ENCODE data around the gene TOMM7.

The TOMM7 gene

GRCh38 chr7:22822486-22823141 is at the start of gene TOMM7:
TOMM7 (minus strand) TSS chr7:22822849; CDS start chr7:22822779, 70 bp downstream.
- DNase-seq: peak; percentile 95 to 99 (median 98)

- DNase-seq: no peak
These were observed 49.6 kb upstream of the TOMM7 start for GRCh38 chr7:22872096-22872807.

- no peak for DNase-seq
These were observed 49.0 kb upstream of the TOMM7 start for GRCh38 chr7:22871661-22872060.

- DNase-seq: no peak
These were observed 45.9 kb upstream of the TOMM7 start for GRCh38 chr7:22868509-22868908.

- no peak for DNase-seq
These were observed 44.9 kb upstream of the TOMM7 start for GRCh38 chr7:22867589-22867988.

GRCh38 chr7:22867003-22867402 is 44.4 kb upstream of the TOMM7 start:
- DNase-seq: no peak

- DNase-seq: no peak
These were observed 42.9 kb upstream of the TOMM7 start for GRCh38 chr7:22865602-22865960.

- DNase-seq: no peak
These were observed 42.4 kb upstream of the TOMM7 start for GRCh38 chr7:22864855-22865601.

- no peak for DNase-seq
These were observed 41.7 kb upstream of the TOMM7 start for GRCh38 chr7:22864301-22864700.

GRCh38 chr7:22863156-22863899 is 40.7 kb upstream of the TOMM7 start:
- DNase-seq: no peak

GRCh38 chr7:22861576-22861975 is 38.9 kb upstream of the TOMM7 start:
- no peak for DNase-seq

GRCh38 chr7:22860784-22861482 is 38.3 kb upstream of the TOMM7 start:
- DNase-seq: no peak

GRCh38 chr7:22860337-22860736 is 37.7 kb upstream of the TOMM7 start:
- DNase-seq: no peak

- no peak for DNase-seq
These were observed 37.1 kb upstream of the TOMM7 start for GRCh38 chr7:22859641-22860290.

GRCh38 chr7:22858640-22859561 is 36.3 kb upstream of the TOMM7 start:
- DNase-seq: no peak

GRCh38 chr7:22858274-22858639 is 35.6 kb upstream of the TOMM7 start:
- DNase-seq: no peak

- DNase-seq: no peak
These were observed 33.8 kb upstream of the TOMM7 start for GRCh38 chr7:22856416-22856815.

- no peak for DNase-seq
These were observed 32.4 kb upstream of the TOMM7 start for GRCh38 chr7:22855049-22855392.

GRCh38 chr7:22854158-22855048 is 31.8 kb upstream of the TOMM7 start:
- peak; percentile 21 to 80 (median 76) for DNase-seq

- peak in 1 of 3 experiments; percentile 40 for DNase-seq
These were observed 31.1 kb upstream of the TOMM7 start for GRCh38 chr7:22853674-22854157.
